Activated CD8-positive, alpha-beta T cell treated with anti-CD3 and anti-CD28 coated beads for 36 hours (primary cell): ENCODE measurements around the gene YJEFN3. TPM values are rescaled to one million over a fixed set of nuclear protein-coding genes. Genes with fewer than 3 reads are reported as not detected.

ENCODE experiments used
- ATAC-seq: fragments of 200-7000 bp; cut with Tn5 transposase; one replicate; pipeline ENCODE4 v1.10.0; 2021; ENCODE audit warnings: mild to moderate bottlenecking, moderate library complexity
- CTCF ChIA-PET: fragments of 350-600 bp; sonication (Branson Sonifier 250); formaldehyde crosslinking; loops from one replicate; lab custom pipeline; 2021; ENCODE audit warnings: antibody characterized with exemption; lab: Charles Lee
- POLR2A ChIA-PET: fragments of 350-600 bp; sonication (Branson Sonifier 250); formaldehyde crosslinking; loops from one replicate; lab custom pipeline; 2021; ENCODE audit warnings: antibody characterized with exemption; lab: Charles Lee
- DNase-seq: peaks from one replicate; pipeline ENCODE4 v3.0.0-alpha.2; 2020
- H3K27ac Mint-ChIP-seq: one replicate; pipeline ENCODE4 v1.8.0; 2021; ENCODE audit warnings: mild to moderate bottlenecking, mixed read lengths
- H3K27me3 Mint-ChIP-seq: one replicate; pipeline ENCODE4 v1.8.0; 2021; ENCODE audit warnings: mixed read lengths
- H3K36me3 Mint-ChIP-seq: one replicate; pipeline ENCODE4 v1.8.0; 2021; ENCODE audit warnings: low read depth, mixed read lengths
- H3K4me1 Mint-ChIP-seq: one replicate; pipeline ENCODE4 v1.8.0; 2021; ENCODE audit warnings: low read depth, mixed read lengths
- H3K4me3 Mint-ChIP-seq: one replicate; pipeline ENCODE4 v1.8.0; 2021; ENCODE audit warnings: mild to moderate bottlenecking, moderate library complexity, mixed read lengths
- H3K9me3 Mint-ChIP-seq: one replicate; pipeline ENCODE4 v1.8.0; 2021; ENCODE audit warnings: mixed read lengths
- intact Hi-C: fragments of 100-400 bp; cut with micrococcal nuclease; formaldehyde crosslinking; loops from one replicate; pipeline ENCODE4 v1.10.0; 2022
- total RNA-seq, 2 experiments: library from RNA; stranded (reverse); gene quantifications; one replicate each; pipeline ENCODE4 v1.2.3, GENCODE V29; 2021
- TF ChIP-seq, protein P1 (sequence below): fragments of 200-600 bp; IDR thresholded peaks from one replicate; pipeline ENCODE4 v1.8.0; 2022; ENCODE audit warnings: antibody characterized with exemption, mild to moderate bottlenecking

The YJEFN3 gene
- total RNA-seq, 2 experiments from 2014 or later: 7.4 to 8.1 TPM

DNA sequence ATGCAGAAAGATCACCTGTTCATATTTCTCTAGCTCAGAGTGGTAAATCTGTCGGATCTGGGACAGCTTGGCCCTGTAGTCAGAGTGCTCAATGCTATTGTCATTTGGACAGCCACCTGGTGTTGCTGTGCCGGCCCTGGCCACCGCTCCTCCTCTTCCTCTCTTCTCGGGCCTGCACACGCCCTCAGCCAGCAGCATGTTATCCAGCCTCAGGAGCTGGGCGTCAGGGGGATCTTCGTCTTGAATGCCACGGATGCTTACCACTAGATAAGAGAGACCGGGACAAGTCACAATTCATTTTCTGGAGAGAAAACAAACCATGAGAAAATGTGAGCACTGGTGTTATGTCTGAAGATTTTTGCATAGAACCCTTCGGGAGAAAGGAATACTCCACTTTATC lies 41.9 kb downstream of the YJEFN3 start:
- TF ChIP-seq, protein P1, sequence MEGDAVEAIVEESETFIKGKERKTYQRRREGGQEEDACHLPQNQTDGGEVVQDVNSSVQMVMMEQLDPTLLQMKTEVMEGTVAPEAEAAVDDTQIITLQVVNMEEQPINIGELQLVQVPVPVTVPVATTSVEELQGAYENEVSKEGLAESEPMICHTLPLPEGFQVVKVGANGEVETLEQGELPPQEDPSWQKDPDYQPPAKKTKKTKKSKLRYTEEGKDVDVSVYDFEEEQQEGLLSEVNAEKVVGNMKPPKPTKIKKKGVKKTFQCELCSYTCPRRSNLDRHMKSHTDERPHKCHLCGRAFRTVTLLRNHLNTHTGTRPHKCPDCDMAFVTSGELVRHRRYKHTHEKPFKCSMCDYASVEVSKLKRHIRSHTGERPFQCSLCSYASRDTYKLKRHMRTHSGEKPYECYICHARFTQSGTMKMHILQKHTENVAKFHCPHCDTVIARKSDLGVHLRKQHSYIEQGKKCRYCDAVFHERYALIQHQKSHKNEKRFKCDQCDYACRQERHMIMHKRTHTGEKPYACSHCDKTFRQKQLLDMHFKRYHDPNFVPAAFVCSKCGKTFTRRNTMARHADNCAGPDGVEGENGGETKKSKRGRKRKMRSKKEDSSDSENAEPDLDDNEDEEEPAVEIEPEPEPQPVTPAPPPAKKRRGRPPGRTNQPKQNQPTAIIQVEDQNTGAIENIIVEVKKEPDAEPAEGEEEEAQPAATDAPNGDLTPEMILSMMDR: no peak
- DNase-seq: no peak
- Mint-ChIP-seq H3K4me1 (peaks cover 4% of the 10 kb centered on the region), H3K4me3 (no peak overlapping the region), H3K36me3 (peaks cover 15% of the 10 kb centered on the region), H3K9me3 (no peaks in the 10 kb centered on the region), H3K27me3 (no peaks in the 10 kb centered on the region), H3K27ac (no peak overlapping the region)
- no peak for ATAC-seq
- ChIA-PET CTCF (interaction anchor here (1.2 to 1.3 kb wide), 2 partner anchors 16 to 73 kb away, joined by 3 to 6 read pairs; partner anchors contain the start of gene GMIP), POLR2A (interaction anchor here (0.6 kb wide), 1 partner anchor 73 kb away, joined by 3 read pairs; no protein-coding TSS in a partner anchor)
- intact Hi-C loops: no loop called here

- DNase-seq (no peak), ATAC-seq (no peak)
- POLR2A ChIA-PET: no interaction called here
- H3K4me1 Mint-ChIP-seq: peaks cover 4% of the 10 kb centered on the region
- intact Hi-C loops: no loop called here
- H3K27me3 Mint-ChIP-seq: no peaks in the 10 kb centered on the region
- no peak overlapping the region for H3K4me3 Mint-ChIP-seq
- TF ChIP-seq, protein P1: no peak
- H3K36me3 Mint-ChIP-seq: peaks cover 15% of the 10 kb centered on the region
- H3K9me3 Mint-ChIP-seq: no peaks in the 10 kb centered on the region
- CTCF ChIA-PET: interaction anchor here (1.2 to 2.4 kb wide), 3 partner anchors 17 to 73 kb away, joined by 3 to 9 read pairs (median 6); partner anchors contain the start of gene GMIP
- no peak overlapping the region for H3K27ac Mint-ChIP-seq
Measured at GRCh38 chr19:19571071-19571786, 42.5 kb downstream of the YJEFN3 start.

- POLR2A ChIA-PET: no interaction called here
- peaks cover 1% of the 10 kb centered on the region for H3K4me1 Mint-ChIP-seq
- H3K9me3 Mint-ChIP-seq: no peaks in the 10 kb centered on the region
- TF ChIP-seq, protein P1: no peak
- DNase-seq: no peak
- no peak for ATAC-seq
- H3K4me3 Mint-ChIP-seq: no peak overlapping the region
- H3K36me3 Mint-ChIP-seq: peaks cover 3% of the 10 kb centered on the region
- CTCF ChIA-PET: interaction anchor here (1.2 kb wide), 2 partner anchors 20 to 68 kb away, joined by 3 to 4 read pairs; partner anchors contain the start of gene GMIP
- intact Hi-C loops: no loop called here
- no peaks in the 10 kb centered on the region for H3K27me3 Mint-ChIP-seq
- H3K27ac Mint-ChIP-seq: no peak overlapping the region
Measured at GRCh38 chr19:19575411-19575810, 46.7 kb downstream of the YJEFN3 start.

GRCh38 chr19:19578252-19578651 lies 49.5 kb downstream of the YJEFN3 start:
- no peak for DNase-seq
- H3K4me3 Mint-ChIP-seq: no peak overlapping the region
- CTCF ChIA-PET: interaction anchor here (1.2 to 4.2 kb wide), 3 partner anchors 17 to 28 kb away, joined by 3 to 30 read pairs (median 3); no protein-coding TSS in a partner anchor
- no peak overlapping the region for H3K27ac Mint-ChIP-seq
- TF ChIP-seq, protein P1: no peak
- H3K36me3 Mint-ChIP-seq: peaks cover 1% of the 10 kb centered on the region
- H3K4me1 Mint-ChIP-seq: peaks cover 3% of the 10 kb centered on the region
- no peaks in the 10 kb centered on the region for H3K9me3 Mint-ChIP-seq
- H3K27me3 Mint-ChIP-seq: no peaks in the 10 kb centered on the region
- intact Hi-C loops: no loop called here
- no peak for ATAC-seq
- POLR2A ChIA-PET: interaction anchor here (0.9 kb wide), 1 partner anchor 10 kb away, joined by 3 read pairs; no protein-coding TSS in a partner anchor
